Activated T-cell treated with anti-CD3 and anti-CD28 coated beads for 4 hours (primary cell): Measurements from ENCODE around the gene WDR45B.
"Not testable (repeated sequence)": the region's sequence is repeated elsewhere in the genome, so short reads cannot be mapped to it uniquely, and the experiment has no call there.

ENCODE experiments used
- DNase-seq: peaks from one replicate; pipeline ENCODE4 v3.0.0-alpha.2; 2020

Gene WDR45B

DNA sequence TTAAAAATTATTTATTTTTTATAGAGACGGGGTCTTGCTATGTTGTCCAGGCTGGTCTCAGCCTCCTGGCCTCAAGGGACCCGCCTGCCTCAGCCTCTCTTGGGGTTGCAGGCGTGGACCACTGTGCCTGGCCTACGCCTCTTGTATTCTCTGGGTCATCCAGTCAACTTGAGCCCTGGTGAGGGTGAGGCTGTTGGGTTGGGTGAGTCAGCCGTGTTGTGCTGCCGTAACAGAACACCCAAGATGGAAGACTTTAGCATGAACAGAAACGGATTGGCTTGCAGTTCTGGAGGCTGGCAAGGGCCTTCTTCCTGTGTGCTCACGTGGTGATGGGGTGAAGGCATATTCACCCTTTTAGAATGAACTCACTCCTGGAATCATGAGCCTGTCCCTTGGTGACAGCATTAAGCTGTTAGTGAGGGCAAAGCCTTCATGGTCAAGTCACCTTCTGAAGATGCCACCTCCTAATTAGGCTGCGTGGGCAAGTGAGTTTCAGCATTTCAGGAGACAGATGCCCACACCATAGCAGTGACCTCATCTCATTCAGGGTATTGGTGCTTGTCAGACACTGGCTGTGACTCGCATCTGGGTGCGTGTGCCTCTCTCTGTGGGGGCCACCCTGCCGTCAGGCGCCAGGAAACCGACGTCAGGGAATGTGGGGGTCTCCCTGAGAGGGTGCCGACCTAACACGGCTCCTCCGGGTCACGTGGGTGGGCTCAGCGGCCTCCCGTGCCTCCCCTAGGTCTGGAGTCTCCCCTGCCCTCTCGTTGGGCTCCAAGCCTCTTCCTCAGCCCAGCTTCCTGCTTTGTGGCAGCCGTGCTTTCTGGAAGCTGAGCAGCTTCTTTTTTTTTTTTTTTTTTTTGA is 49.8 kb downstream of the WDR45B start:
- DNase-seq: no peak

DNA sequence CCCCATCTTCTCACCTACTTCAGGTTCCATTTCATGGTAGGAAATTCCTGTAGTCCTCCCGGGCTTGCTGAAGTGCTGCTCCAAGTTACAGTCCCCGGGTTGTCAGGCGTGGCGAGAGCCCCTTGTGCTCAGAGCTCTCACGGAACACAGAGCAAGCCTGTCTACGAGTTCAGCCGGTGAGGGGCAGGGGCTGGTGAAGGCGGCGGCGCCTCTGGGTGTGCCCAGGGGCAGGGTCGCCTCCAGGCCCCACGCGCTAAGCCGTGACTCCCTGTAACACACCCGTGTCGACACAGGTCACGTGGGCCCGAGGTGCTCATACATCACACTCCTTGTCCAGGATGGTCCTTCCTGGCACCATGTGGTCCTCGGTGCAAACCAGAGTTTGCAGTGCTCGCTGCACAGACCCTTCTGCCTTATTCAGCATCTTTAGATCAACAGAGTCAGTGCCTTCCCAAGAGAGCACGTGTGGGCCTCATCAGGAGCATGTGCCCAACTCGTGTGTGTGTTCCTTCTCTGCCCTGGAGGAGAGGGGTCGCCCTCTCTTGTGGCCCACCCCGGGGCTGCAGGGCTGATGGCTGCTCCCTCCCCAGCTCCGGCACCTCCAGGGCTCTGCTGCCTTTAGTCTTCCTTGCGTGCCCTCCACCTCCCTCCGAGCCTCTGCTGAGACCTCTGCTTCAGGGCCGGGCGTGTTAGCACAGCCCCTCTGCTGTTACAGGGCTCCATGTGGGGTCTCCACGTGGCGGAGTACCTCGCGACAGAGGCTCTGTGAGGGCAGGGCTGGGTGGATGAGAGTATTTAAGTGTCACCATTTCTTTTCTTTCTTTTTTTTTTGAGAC is 51.2 kb downstream of the WDR45B start:
- no peak for DNase-seq

- DNase-seq: no peak
These were observed 51.9 kb downstream of the WDR45B start for GRCh38 chr17:82596296-82596695.

GRCh38 chr17:82595893-82596292 is 52.4 kb downstream of the WDR45B start:
- no peak for DNase-seq

DNA sequence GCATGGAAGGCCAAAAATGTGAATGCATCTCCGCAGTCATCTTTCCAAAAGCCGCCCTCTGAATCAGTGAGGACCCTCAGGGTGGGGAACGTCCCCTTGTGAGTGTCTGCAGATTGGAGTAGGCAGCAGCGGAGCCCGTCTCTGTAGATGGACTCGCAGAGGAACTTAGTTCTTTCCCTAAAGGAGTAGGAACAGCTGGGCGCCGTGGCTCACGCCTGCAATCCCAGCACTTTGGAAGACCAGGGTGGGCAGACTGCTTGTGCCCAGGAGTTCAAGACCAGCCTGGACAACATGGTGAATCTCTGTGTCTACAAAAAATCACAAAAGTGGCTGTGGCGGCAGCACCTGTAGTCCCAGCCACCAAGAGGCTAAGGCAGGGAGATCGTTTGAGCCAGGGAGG is 53.7 kb downstream of the WDR45B start:
- DNase-seq: no peak

- DNase-seq: no peak
These were observed 54.6 kb downstream of the WDR45B start for GRCh38 chr17:82593590-82594087.

- peak; percentile 15 for DNase-seq
These were observed 55.3 kb downstream of the WDR45B start for GRCh38 chr17:82592767-82593589.

DNA sequence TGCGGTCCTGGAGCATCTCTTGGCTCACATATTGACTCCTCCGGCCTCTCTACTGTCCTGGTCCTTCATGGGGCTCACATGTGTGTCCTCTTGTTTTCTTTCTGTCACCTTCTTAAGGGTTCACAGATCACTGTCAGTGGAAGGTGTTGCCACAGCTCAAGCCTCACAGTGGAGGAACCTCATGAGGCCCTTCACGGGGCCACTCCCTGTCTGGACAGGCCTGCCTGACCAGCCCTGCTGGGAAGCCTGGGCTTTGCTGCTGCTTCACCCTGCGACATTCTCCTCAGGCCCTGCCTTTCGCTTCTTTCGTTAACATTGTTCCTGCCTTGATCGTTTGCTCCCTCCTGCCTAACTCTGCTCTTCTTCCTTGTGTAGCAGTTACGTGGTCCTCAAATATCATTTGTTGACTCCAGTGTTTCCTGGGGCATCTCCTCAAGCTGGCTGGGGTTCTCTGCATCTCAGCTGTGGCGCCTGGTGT is 55.9 kb downstream of the WDR45B start:
- DNase-seq: no peak

GRCh38 chr17:82590881-82591539 is 57.2 kb downstream of the WDR45B start:
- DNase-seq: no peak

GRCh38 chr17:82590216-82590615 is 58.0 kb downstream of the WDR45B start:
- DNase-seq: no peak

DNA sequence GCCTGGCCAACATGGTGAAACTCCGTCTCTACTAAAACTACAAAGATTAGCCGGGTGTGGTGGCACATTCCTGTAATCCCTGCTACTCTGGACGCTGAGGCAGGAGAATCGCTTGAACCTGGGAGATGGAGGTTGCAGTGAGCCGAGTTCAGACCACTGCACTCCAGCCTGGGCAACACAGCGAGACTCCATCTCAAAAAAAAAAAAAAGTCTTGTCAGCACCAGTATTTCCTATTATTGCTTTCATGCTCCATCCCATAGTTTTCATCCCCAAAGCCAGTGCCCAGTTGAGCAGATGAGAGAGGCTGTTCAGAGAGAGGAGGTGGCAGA is 58.4 kb downstream of the WDR45B start:
- DNase-seq: no peak

DNA sequence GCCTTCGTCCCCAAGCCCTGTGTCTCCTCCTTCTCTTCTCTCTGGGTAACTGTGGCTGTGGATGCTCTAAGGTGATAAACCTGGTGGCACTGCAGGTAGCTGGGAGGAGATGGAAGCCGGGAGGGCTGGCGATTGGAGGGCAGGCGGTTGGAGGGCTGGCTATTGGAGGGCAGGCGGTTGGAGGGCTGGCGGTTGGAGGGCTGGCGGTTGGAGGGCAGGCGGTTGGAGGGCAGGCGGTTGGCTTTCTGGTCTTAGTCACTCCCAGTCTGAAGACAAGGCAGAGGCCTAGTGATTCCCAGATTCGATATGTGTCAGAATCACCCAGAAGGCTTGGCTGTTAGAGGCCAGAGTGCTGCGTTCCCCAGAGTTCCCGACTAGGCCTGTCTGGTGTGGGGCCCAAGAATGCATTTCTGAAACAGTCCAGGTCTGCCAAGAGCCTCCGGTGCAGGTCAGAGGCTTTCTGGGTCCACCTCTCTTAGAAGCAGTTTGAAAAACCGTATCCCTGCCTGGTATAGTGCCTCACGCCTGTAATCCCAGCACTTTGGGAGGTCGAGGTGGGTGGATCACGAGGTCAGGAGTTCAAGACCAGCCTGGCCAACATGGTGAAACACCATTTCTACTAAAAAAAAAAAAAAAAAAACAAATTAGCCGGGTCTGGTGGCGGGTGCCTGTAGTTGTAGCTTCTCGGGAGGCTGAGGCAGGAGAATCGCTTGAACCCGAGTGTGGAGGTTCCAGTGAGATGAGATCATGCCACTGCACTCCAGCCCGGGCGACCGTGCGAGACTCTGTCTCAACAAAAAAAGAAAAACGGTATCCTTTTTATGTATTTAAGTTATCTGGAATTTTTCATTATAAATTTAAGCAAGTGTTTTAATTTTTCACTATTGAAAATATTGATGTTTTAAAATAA is 59.7 kb downstream of the WDR45B start:
- no peak for DNase-seq

DNA sequence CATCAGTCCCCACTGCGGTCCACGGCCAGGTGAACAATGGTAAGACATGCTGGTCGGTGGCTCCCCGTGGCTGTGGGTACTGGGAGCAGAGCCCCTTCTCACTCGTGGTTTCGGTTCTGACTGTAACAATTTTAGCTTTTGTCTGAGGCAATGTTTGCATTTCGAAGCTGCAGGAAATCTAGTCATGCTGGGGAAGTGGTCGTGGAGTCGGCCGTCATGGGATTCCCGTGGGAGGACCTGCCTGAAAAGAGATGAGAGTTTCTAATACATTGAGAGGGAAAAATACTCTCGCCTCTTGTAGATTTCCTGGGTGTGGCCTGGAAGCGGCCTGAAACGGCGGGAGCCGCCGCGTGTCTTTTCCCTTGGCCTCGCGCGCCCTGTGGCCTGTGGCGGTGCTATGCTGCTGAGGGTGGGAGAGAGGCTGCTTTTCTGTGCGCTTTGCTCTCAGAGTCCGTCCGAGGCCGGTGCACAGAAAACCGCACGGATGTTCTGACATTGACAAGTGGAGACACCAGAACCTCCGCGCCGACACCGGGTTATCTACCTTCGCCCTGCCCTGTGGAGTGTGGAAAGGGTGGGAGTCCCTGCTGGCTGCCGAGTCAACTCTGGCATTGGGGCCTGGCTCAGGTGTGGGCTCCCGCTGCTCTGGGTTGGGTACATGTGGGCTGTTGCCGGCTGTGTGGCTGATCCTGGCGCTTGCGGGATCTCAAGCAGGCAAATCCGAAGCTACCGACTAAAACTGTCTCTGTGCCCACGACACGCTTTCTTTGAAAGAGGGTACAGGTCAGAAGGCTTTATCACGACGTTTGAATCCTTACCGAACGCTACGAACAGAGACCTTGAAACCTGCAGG is 60.8 kb downstream of the WDR45B start:
- DNase-seq: no peak

GRCh38 chr17:82586576-82587233 is 61.5 kb downstream of the WDR45B start:
- no peak for DNase-seq

GRCh38 chr17:82585935-82586575 is 62.2 kb downstream of the WDR45B start:
- peak; percentile 29 for DNase-seq

- DNase-seq: no peak
These were observed 64.5 kb downstream of the WDR45B start for GRCh38 chr17:82583720-82584234.

GRCh38 chr17:82582709-82583108 is 65.5 kb downstream of the WDR45B start:
- DNase-seq: no peak

GRCh38 chr17:82582213-82582612 is 66.0 kb downstream of the WDR45B start:
- DNase-seq: no peak

- not testable (repeated sequence) for DNase-seq
These were observed 68.3 kb downstream of the WDR45B start for GRCh38 chr17:82579969-82580368.
